Stimulated activated CD4-positive, alpha-beta T cell treated with anti-CD3 and anti-CD28 coated beads, Interleukin-4, amount 100 ng/mL, for 4 hours (primary cell): Measurements from ENCODE around the gene RBL2.
A peak's percentile ranks its signal among the peaks of the same experiment; 100 is the strongest.

Experiments used
- DNase-seq, 2 experiments: peaks; one replicate each; pipeline ENCODE4 v3.0.0-alpha.2; 2020

The RBL2 gene

GRCh38 chr16:53449816-53450517 is 15.7 kb downstream of the RBL2 start:
- DNase-seq: peak in 1 of 2 experiments; percentile 17

GRCh38 chr16:53453928-53454327 is 19.7 kb downstream of the RBL2 start:
- DNase-seq: no peak

- DNase-seq: peak in 1 of 2 experiments; percentile 12
Measured at GRCh38 chr16:53456625-53457024, 22.4 kb downstream of the RBL2 start.

- peak; percentile 25 to 72 for DNase-seq
Measured at GRCh38 chr16:53457670-53458069, 23.4 kb downstream of the RBL2 start.

- DNase-seq: no peak
Measured at GRCh38 chr16:53458635-53459034, 24.4 kb downstream of the RBL2 start.

- DNase-seq: no peak
Measured at GRCh38 chr16:53465606-53466280, 31.5 kb downstream of the RBL2 start.

- no peak for DNase-seq
Measured at GRCh38 chr16:53476867-53477266, 42.6 kb downstream of the RBL2 start.

- no peak for DNase-seq
Measured at GRCh38 chr16:53478965-53479364, 44.7 kb downstream of the RBL2 start.

- no peak for DNase-seq
Measured at GRCh38 chr16:53480394-53480793, 46.1 kb downstream of the RBL2 start.

GRCh38 chr16:53482123-53482522 is 47.9 kb downstream of the RBL2 start:
- no peak for DNase-seq

GRCh38 chr16:53484542-53484941 is 50.3 kb downstream of the RBL2 start:
- no peak for DNase-seq

- DNase-seq: no peak
Measured at GRCh38 chr16:53486230-53486629, 52.0 kb downstream of the RBL2 start.

- no peak for DNase-seq
Measured at GRCh38 chr16:53489755-53490154, 55.5 kb downstream of the RBL2 start.

- no peak for DNase-seq
Measured at GRCh38 chr16:53492503-53492902, 58.2 kb downstream of the RBL2 start.

GRCh38 chr16:53494636-53495035 is 60.4 kb downstream of the RBL2 start:
- DNase-seq: no peak

- DNase-seq: no peak
Measured at GRCh38 chr16:53495325-53495724, 61.1 kb downstream of the RBL2 start.

GRCh38 chr16:53498984-53499383 is 64.7 kb downstream of the RBL2 start:
- DNase-seq: no peak

GRCh38 chr16:53501216-53501859 is 67.1 kb downstream of the RBL2 start:
- no peak for DNase-seq

- DNase-seq: peak in 1 of 2 experiments; percentile 66
Measured at GRCh38 chr16:53502331-53503269, 68.3 kb downstream of the RBL2 start, which contains the start of gene AKTIP. AKTIP (minus strand) TSS chr16:53503209; CDS start chr16:53500259, 2,950 bp downstream.

- peak; percentile 99 to 100 for DNase-seq
Measured at GRCh38 chr16:53503270-53503923, 69.1 kb downstream of the RBL2 start.

GRCh38 chr16:53503991-53504663 is 69.9 kb downstream of the RBL2 start:
- DNase-seq: peak; percentile 15 to 21

GRCh38 chr16:53504665-53505064 is 70.4 kb downstream of the RBL2 start:
- no peak for DNase-seq
